Activated naive CD8-positive, alpha-beta T cell treated with anti-CD3 and anti-CD28 coated beads for 36 hours (primary cell): ENCODE results near the gene TMEM151A. TPM values are rescaled to one million over a fixed set of nuclear protein-coding genes. Genes with fewer than 3 reads are reported as not detected.

Source experiments
- DNase-seq: peaks from one replicate; pipeline ENCODE4 v3.0.0; 2021
- H3K27ac Mint-ChIP-seq: one replicate; pipeline ENCODE4 v1.8.0; 2022; ENCODE audit warnings: mild to moderate bottlenecking, moderate library complexity, mixed read lengths
- H3K27me3 Mint-ChIP-seq: one replicate; pipeline ENCODE4 v1.8.0; 2022; ENCODE audit warnings: mild to moderate bottlenecking, mixed read lengths
- H3K36me3 Mint-ChIP-seq: one replicate; pipeline ENCODE4 v1.8.0; 2021; ENCODE audit warnings: mild to moderate bottlenecking, mixed read lengths
- H3K4me1 Mint-ChIP-seq: one replicate; pipeline ENCODE4 v1.8.0; 2021; ENCODE audit warnings: mixed read lengths
- H3K4me3 Mint-ChIP-seq: one replicate; pipeline ENCODE4 v1.8.0; 2022; ENCODE audit warnings: mild to moderate bottlenecking, moderate library complexity, mixed read lengths
- H3K9me3 Mint-ChIP-seq: one replicate; pipeline ENCODE4 v1.8.0; 2022; ENCODE audit warnings: mixed read lengths
- total RNA-seq, 2 experiments: library from RNA; stranded (reverse); gene quantifications; one replicate each; pipeline ENCODE4 v1.2.3, GENCODE V29; 2021

Gene TMEM151A
- total RNA-seq, 2 experiments from 2014 or later, result not detected

- Mint-ChIP-seq H3K4me1 (peaks cover 34% of the 10 kb centered on the region), H3K27me3 (no peaks in the 10 kb centered on the region), H3K9me3 (no peaks in the 10 kb centered on the region), H3K27ac (no peak overlapping the region), H3K4me3 (no peak overlapping the region), H3K36me3 (peaks cover 8% of the 10 kb centered on the region)
- no peak for DNase-seq
These were observed 6.3 kb upstream of the TMEM151A start for GRCh38 chr11:66285250-66285947.

- no peak overlapping the region for H3K27ac Mint-ChIP-seq
- H3K9me3 Mint-ChIP-seq, result no peaks in the 10 kb centered on the region
- peaks cover 34% of the 10 kb centered on the region for H3K4me1 Mint-ChIP-seq
- H3K27me3 Mint-ChIP-seq, result peaks cover 9% of the 10 kb centered on the region
- H3K36me3 Mint-ChIP-seq, result peaks cover 8% of the 10 kb centered on the region
- H3K4me3 Mint-ChIP-seq, result peak overlapping the region; percentile 20
- DNase-seq, result no peak
These were observed 5.0 kb upstream of the TMEM151A start for GRCh38 chr11:66286699-66287098.

- no peaks in the 10 kb centered on the region for H3K9me3 Mint-ChIP-seq
- peaks cover 9% of the 10 kb centered on the region for H3K27me3 Mint-ChIP-seq
- peaks cover 8% of the 10 kb centered on the region for H3K36me3 Mint-ChIP-seq
- H3K4me3 Mint-ChIP-seq, result peak overlapping the region; percentile 90
- peaks cover 29% of the 10 kb centered on the region for H3K4me1 Mint-ChIP-seq
- no peak overlapping the region for H3K27ac Mint-ChIP-seq
- DNase-seq, result no peak
These were observed 4.3 kb upstream of the TMEM151A start for GRCh38 chr11:66287211-66287888.

GRCh38 chr11:66287889-66288670 lies 3.6 kb upstream of the TMEM151A start:
- Mint-ChIP-seq H3K36me3 (peaks cover 8% of the 10 kb centered on the region), H3K27ac (peak overlapping the region; percentile 79), H3K4me1 (peaks cover 28% of the 10 kb centered on the region), H3K27me3 (peaks cover 16% of the 10 kb centered on the region), H3K9me3 (no peaks in the 10 kb centered on the region), H3K4me3 (peak overlapping the region; percentile 90)
- DNase-seq, result no peak

- H3K27ac Mint-ChIP-seq, result peak within 1 kb of the TSS; percentile 86
- H3K36me3 Mint-ChIP-seq, result peaks cover 8% of the 10 kb centered on the region
- peaks cover 22% of the 10 kb centered on the region for H3K27me3 Mint-ChIP-seq
- H3K9me3 Mint-ChIP-seq, result no peaks in the 10 kb centered on the region
- H3K4me1 Mint-ChIP-seq, result peaks cover 25% of the 10 kb centered on the region
- H3K4me3 Mint-ChIP-seq, result peak within 1 kb of the TSS; percentile 90
- peak; percentile 99 for DNase-seq
These were observed 2.8 kb upstream of the TMEM151A start, which contains the start of gene YIF1A for GRCh38 chr11:66288671-66289547. TSS of gene YIF1A (minus strand) at chr11:66289143. CDS start at chr11:66288985, 158 bp downstream.

GRCh38 chr11:66289548-66290329 lies 2.0 kb upstream of the TMEM151A start:
- Mint-ChIP-seq H3K27ac (peak overlapping the region; percentile 86), H3K4me1 (peaks cover 25% of the 10 kb centered on the region), H3K9me3 (no peaks in the 10 kb centered on the region), H3K36me3 (peaks cover 4% of the 10 kb centered on the region), H3K4me3 (peak overlapping the region; percentile 90), H3K27me3 (peaks cover 25% of the 10 kb centered on the region)
- peak; percentile 86 for DNase-seq

GRCh38 chr11:66290330-66290621 lies 1.4 kb upstream of the TMEM151A start:
- H3K36me3 Mint-ChIP-seq, result peaks cover under 1% of the 10 kb centered on the region
- peak overlapping the region; percentile 90 for H3K4me3 Mint-ChIP-seq
- peaks cover 25% of the 10 kb centered on the region for H3K4me1 Mint-ChIP-seq
- H3K9me3 Mint-ChIP-seq, result no peaks in the 10 kb centered on the region
- H3K27me3 Mint-ChIP-seq, result peaks cover 25% of the 10 kb centered on the region
- DNase-seq, result no peak
- no peak overlapping the region for H3K27ac Mint-ChIP-seq

- no peak overlapping the region for H3K27ac Mint-ChIP-seq
- peaks cover 25% of the 10 kb centered on the region for H3K4me1 Mint-ChIP-seq
- no peak overlapping the region for H3K4me3 Mint-ChIP-seq
- no peaks in the 10 kb centered on the region for H3K9me3 Mint-ChIP-seq
- no peak for DNase-seq
- H3K27me3 Mint-ChIP-seq, result peaks cover 25% of the 10 kb centered on the region
- H3K36me3 Mint-ChIP-seq, result no peaks in the 10 kb centered on the region
These were observed 390 bp upstream of the TMEM151A start for GRCh38 chr11:66291303-66291705.

- peak overlapping the region; percentile 40 for H3K4me3 Mint-ChIP-seq
These were observed 1.0 kb downstream of the TMEM151A start for GRCh38 chr11:66292543-66293332.

GRCh38 chr11:66293352-66293751 lies 1.7 kb downstream of the TMEM151A start:
- no peak overlapping the region for H3K27ac Mint-ChIP-seq
- H3K9me3 Mint-ChIP-seq, result no peaks in the 10 kb centered on the region
- peaks cover 15% of the 10 kb centered on the region for H3K4me1 Mint-ChIP-seq
- DNase-seq, result no peak
- no peak overlapping the region for H3K4me3 Mint-ChIP-seq
- peaks cover 25% of the 10 kb centered on the region for H3K27me3 Mint-ChIP-seq
- no peaks in the 10 kb centered on the region for H3K36me3 Mint-ChIP-seq

More at GRCh38 chr11:66292543-66293332, 1.0 kb downstream of the TMEM151A start:
- Mint-ChIP-seq H3K9me3 (no peaks in the 10 kb centered on the region), H3K4me1 (peaks cover 15% of the 10 kb centered on the region), H3K27me3 (peaks cover 25% of the 10 kb centered on the region), H3K27ac (no peak overlapping the region), H3K36me3 (no peaks in the 10 kb centered on the region)
- DNase-seq, result no peak

- no peaks in the 10 kb centered on the region for H3K36me3 Mint-ChIP-seq
- no peak overlapping the region for H3K4me3 Mint-ChIP-seq
- no peak for DNase-seq
These were observed 2.3 kb downstream of the TMEM151A start for GRCh38 chr11:66293777-66294625.

GRCh38 chr11:66294626-66295620 lies 3.2 kb downstream of the TMEM151A start:
- H3K4me1 Mint-ChIP-seq, result peaks cover 10% of the 10 kb centered on the region
- H3K4me3 Mint-ChIP-seq, result no peak overlapping the region
- no peaks in the 10 kb centered on the region for H3K36me3 Mint-ChIP-seq
- no peak overlapping the region for H3K27ac Mint-ChIP-seq
- H3K27me3 Mint-ChIP-seq, result peaks cover 25% of the 10 kb centered on the region
- DNase-seq, result no peak
- H3K9me3 Mint-ChIP-seq, result no peaks in the 10 kb centered on the region

More at GRCh38 chr11:66293777-66294625, 2.3 kb downstream of the TMEM151A start:
- H3K27me3 Mint-ChIP-seq, result peaks cover 25% of the 10 kb centered on the region
- H3K4me1 Mint-ChIP-seq, result peaks cover 15% of the 10 kb centered on the region
- no peak overlapping the region for H3K27ac Mint-ChIP-seq
- no peaks in the 10 kb centered on the region for H3K9me3 Mint-ChIP-seq
